ENCODE measurements around the gene SCRG1. TPM values are rescaled to one million over a fixed set of nuclear protein-coding genes. Genes with fewer than 3 reads are reported as not detected.

SCRG1 gene
- total RNA-seq, 1 experiment from 2014 or later, result not detected

DNA sequence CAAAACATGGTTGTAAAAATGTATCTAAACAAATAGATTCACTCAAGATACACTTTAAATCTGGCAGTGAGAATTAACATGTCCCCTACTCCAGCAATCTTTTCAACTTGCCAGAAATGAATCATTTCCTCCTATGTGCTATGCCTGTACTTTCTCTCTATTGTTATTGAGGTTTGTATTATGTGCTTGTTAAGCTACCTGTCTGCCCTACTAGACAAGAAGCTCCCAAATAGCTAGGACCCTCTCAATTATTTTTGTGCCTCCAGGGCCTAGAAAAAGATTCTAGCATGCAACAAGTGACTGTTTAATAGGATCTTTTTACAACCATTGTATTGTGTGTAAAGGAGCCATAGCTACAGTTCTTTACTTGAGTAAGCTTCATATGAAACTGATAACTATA is 31.6 kb downstream of the SCRG1 start:
- no peak for DNase-seq (ENCODE audit: extremely low read depth, low read depth)

DNA sequence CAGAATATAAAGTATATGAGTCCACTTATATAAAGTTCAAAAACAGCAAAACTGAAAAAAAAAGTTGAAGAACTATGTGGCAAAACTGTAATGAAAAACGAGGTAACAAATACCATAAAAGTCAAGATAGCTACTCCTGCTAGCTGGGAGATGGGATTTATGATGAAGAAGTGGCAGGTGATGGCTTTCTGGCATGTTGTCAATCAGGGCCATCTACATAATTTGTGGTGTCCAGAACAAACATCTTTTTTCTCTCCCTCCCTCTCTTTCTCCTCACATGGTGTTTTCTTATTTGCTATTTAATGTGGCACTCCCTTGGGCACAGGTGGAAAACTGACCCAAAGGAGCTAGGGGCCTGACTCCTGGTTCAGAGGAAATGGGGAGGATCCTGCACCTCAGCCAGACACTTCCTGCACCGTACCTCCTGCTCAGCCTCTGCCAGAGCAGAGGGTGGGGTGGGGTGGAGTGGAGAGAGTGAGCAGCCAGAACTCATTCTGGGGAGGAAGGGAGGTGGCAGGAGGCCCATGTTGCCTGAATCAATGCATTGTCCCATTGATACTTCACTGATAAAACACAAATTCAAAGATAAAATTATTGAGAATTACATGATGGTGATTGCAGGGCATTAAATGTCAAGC is 33.4 kb downstream of the SCRG1 start:
- no peak for DNase-seq (ENCODE audit: extremely low read depth, low read depth)

DNA sequence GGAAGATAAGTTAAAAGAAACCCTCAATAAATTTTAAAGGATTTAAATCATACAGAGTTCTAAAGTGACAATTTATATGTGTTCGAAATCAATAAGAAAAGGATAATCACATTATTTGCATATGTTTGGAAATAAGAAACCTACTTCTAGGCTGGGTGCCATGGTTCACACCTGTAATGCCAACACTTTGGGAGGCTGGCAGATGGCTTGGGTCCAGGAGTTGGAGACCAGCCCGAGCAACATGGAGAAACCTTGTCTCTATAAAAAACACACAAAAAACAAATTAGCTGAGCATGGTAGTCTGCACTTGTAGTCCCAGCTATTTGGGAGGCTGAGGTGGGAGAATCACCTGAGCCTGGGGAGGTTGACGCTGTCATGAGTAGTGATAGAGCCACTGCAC is 36.2 kb downstream of the SCRG1 start:
- DNase-seq (ENCODE audit: extremely low read depth, low read depth), result no peak

DNA sequence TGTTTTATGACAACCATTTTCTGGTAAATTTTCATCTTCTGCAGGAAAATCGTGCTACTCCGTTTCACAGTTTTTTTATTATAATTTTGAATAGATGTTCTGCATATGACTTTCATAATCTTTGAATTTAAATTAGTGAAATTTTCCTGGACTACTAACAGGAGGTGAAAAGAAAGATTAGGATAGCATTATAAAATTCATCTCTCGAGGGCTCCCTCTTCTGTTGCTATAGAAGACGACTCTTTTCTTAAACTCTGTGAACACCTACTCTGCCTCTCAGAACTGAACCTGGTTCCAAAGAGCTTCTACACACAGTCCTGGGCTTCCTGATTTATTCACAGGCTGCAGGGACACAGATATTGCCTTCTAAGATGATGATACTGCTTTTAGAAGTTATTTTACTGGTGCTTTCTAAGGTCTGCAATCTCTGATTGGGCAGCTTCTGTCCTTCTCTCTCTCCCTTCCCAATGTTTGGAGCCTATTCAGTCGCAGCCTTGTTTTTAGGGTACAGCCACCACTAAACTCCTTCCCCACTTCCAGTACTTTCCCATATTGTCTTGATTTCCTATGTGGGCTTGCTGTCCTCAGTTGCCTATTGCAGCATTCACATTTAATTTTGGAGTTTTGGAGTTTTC is 38.2 kb downstream of the SCRG1 start:
- DNase-seq (ENCODE audit: extremely low read depth, low read depth), result no peak

DNA sequence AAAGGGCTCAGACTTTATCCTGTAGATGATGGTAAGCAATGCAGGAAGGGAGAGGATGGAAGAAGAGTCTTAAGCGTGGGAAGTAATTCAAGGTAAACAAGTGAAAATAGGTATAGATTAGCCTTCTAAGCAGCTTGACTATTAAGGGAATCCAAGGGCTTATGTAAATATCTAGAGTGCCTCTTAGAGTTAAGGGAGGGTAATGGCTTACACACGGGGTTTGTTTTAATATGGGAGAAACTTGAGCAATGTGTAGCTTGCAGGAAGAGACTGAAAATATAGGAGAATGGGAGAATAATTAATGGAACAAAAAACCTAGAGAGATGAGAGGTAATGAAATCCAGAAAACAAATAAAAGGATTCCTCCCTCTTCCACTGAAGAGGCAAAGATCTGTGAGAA is 41.0 kb downstream of the SCRG1 start:
- no peak for DNase-seq (ENCODE audit: extremely low read depth, low read depth)

DNA sequence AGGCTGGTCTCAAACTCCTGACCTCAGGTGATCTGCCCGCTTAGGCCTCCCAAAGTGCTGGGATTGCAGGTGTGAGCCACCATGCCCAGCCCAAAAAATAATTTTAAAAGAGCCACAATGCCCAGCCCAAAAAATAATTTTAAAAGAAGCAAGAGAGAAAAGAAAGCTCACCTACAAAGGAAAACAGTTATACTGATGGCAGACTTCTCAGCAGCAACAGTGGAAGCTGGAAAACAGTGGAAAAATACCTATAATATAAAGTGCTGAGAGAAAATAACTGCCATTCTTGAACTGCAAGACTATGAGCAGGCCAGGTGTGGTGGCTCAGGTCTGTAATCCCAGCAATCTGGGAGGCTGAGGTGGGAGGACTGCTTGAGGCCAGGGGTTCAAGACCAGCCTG is 51.4 kb downstream of the SCRG1 start:
- DNase-seq (ENCODE audit: extremely low read depth, low read depth), result no peak

DNA sequence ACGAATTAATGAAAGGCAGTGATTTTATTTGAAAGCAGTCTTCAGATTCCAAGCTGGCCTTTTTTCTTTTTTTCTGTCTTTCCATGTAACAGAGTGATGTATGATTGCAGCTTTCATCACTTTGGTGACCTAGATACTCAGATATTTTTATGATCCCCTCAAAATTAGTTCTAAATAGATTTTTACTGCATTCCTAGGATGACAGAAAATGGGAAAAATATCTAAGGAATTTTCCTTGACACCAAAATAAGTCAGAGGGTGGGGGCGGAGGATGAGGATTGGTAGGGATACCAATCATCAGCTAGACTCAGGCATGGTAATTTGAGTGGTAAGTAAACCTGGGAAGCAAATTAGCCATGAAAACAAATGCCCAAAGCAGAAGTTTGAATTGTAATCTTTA is 52.8 kb downstream of the SCRG1 start:
- no peak for DNase-seq (ENCODE audit: extremely low read depth, low read depth)

DNA sequence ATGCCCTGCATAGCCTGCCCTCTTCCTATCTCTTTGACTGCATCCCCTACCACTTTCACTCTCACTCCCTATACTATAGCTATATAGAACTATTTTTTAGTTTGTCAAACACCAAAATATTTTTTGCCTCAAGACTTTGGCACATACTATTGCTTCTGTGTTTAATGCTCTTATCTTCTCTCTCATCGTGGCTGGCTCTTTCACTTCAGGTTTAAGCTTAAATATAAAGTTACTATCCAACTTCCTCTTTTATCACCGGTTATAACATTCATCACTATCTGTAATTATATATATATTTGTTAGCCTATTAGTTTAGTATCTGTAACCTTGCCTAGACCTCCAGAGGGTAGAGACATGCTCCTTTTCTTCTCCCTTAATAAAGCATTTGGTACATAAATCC is 53.3 kb downstream of the SCRG1 start:
- no peak for DNase-seq (ENCODE audit: extremely low read depth, low read depth)

DNA sequence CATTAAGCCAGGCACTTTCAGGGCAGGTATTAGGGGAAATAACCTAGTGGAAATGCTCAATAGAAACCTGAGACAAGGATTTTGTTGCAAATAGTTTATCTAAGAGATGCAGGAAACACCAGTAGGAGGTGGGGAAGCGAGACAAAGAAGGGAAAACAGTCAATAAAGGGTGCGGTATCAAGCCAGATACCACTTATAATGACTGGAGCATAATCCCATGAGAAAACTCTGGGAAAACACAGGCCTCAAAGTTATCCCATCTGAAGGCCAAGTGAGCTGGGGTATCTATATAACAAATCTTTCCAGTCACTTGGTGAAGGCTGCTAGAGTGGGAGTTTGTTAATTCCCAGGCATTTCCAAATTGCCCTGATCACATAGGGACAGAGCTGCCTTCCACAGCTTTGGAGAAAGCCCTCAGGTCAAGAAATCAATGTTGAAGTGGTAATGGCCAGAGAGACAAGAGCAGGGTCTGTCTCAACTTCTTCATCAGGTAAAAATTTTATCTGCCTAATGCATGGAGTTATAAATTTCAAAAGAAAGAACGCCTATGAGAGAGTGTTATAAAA is 55.0 kb downstream of the SCRG1 start:
- DNase-seq (ENCODE audit: extremely low read depth, low read depth), result no peak

DNA sequence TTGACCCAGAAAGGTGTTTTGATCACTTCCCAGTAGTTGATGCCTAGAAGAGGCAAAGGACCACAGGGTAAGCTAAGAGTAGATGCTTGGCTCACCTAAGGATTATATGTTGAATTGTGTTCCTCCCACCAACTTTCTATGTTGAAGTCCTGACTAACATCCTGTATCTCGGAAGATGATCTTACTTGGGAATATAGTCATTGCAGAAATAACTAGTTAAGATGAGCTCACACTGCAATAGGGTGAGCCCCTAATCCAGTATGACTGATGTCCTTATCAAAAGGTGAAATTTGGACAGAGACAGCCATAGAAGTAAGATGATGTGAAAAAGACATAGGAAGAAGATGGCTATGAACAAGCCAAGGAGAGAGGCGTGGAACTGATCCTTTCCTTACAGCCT is 61.5 kb downstream of the SCRG1 start:
- no peak for DNase-seq (ENCODE audit: extremely low read depth, low read depth)

DNA sequence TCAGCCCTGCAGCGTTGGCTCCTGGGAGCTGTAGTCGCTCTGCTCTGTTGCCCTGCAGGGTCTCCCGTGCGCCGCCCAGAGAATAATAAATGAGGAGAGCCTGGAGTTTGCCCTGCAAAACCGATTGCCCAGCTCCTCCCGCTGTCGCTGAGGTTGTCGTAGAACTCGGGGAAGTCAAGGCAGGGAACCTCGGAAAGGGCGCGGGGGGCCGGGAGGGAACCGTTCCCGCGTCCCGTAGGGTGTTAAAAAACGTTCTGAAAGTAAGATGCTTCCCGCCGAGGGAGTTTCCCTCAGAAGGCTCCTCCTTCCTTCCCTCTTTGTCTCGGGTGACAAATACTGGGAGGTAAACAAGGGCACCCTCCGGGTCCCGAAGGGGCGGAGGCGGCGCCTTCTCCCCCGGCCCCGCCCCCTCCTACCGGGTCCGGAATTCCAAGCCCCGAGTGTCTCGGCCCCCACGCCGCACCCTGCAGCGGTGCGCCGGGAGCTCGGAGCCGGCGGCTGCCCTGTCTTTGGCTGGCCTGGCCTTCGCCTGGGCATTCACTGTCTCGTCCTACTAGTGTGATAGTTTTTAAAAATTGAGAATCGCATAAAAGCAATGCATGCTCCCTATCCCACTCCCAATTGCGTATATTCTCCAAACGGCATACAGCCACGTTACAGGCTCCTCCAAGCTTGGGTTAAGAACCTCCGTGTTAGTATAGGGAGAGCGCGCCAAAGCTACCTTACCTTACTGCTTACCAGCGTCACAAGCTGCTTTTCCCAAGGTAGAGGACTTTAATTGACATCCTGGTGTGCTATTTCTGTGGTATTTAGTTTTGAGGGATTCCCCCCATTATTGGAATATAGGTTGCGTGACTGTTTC is 63.8 kb downstream of the SCRG1 start:
- peak; percentile 81 for DNase-seq (ENCODE audit: extremely low read depth, low read depth)

Small RNA genes lying within 50 kb of the gene (small RNA-seq; reads per million reads assigned to genes)
- gene RNU6-1096P, result 0 reads per million in 2 experiments

Other genes with a start within 250 kb of the SCRG1 start
- gene GALNT7, start 230.3 kb downstream of the SCRG1 start, total RNA-seq (2014; rRNA removed; shearing (Covaris generic)), result 20.6 and 21.6 TPM in 2 replicates
- 112 and 130 TPM in 2 replicates for gene HMGB2, start 64.8 kb downstream of the SCRG1 start, total RNA-seq (2014; rRNA removed; shearing (Covaris generic))
- gene SAP30, start 28.2 kb downstream of the SCRG1 start, total RNA-seq (2014; rRNA removed; shearing (Covaris generic)), result 19.9 and 24.9 TPM in 2 replicates
- gene HAND2, start 131.1 kb upstream of the SCRG1 start, total RNA-seq (2014; rRNA removed; shearing (Covaris generic)), result not detected in 2 replicates

Data from NCI-H460 (cell line).